Esophagus muscularis mucosa (tissue), 4 donors: ENCODE data around the gene JARID2. TPM values are rescaled to one million over a fixed set of nuclear protein-coding genes. Genes with fewer than 3 reads are reported as not detected.

ENCODE experiments used
- DNase-seq: peaks from one replicate; pipeline ENCODE4 v3.0.0-alpha.2; 2017; ENCODE audit errors: extremely low spot score
- H3K27ac ChIP-seq, 4 donors: fragments of 200-600 bp; sonication (generic); replicated peaks in 1 of 4; 1 replicate in 3 of 4; 2 replicates in 1 of 4; pipeline ENCODE4 v1.5.1; 2016 to 2019; ENCODE audit warnings: mild to moderate bottlenecking in 1 of 4
- H3K27me3 ChIP-seq, 4 donors: fragments of 200-600 bp; sonication (generic); one replicate each; pipeline versions ENCODE4 v1.5.1 to v1.6.0; 2016 to 2019
- H3K36me3 ChIP-seq, 4 donors: fragments of 200-600 bp; sonication (generic); one replicate each; pipeline ENCODE4 v1.5.1; 2016 to 2019
- H3K4me1 ChIP-seq, 4 donors: fragments of 200-600 bp; sonication (generic); one replicate each; pipeline ENCODE4 v1.5.1; 2016 to 2019
- H3K4me3 ChIP-seq, 4 donors: fragments of 200-600 bp; sonication (generic); 1 replicate in 2 of 4; 2 replicates in 2 of 4; pipeline ENCODE4 v1.5.1; 2016 to 2019; ENCODE audit warnings: mild to moderate bottlenecking in 4 of 4, moderate library complexity in 1 of 4
- H3K9me3 ChIP-seq, 4 donors: fragments of 200-600 bp; sonication (generic); 1 replicate in 3 of 4; 2 replicates in 1 of 4; pipeline ENCODE4 v1.5.1; 2016 to 2019
- CTCF ChIP-seq, 3 experiments: fragments of 200-600 bp in 2 of 3; fragments of 450-650 bp in 1 of 3; sonication (generic) in 2 of 3; IDR thresholded peaks; one replicate each; pipeline ENCODE4 v1.5.1; 2017 to 2019; ENCODE audit warnings: antibody characterized with exemption in 3 of 3, mild to moderate bottlenecking in 2 of 3, moderate library complexity in 1 of 3
- EP300 ChIP-seq: sonication (generic); formaldehyde crosslinking; IDR thresholded peaks from one replicate; pipeline ENCODE4 v1.6.1; 2017; ENCODE audit warnings: antibody characterized with exemption
- POLR2A ChIP-seq: fragments of 450-650 bp; IDR thresholded peaks from one replicate; pipeline ENCODE4 v1.6.1; 2017; ENCODE audit warnings: antibody characterized with exemption, moderate library complexity, mild to moderate bottlenecking, low read depth
- POLR2AphosphoS5 ChIP-seq, 2 donors: sonication (generic); formaldehyde crosslinking; IDR thresholded peaks; one replicate each; pipeline ENCODE4 v1.6.1; 2017; ENCODE audit warnings: antibody characterized with exemption in 2 of 2
- WGBS: methylation state at CpG from one replicate; pipeline ENCODE4 v1.1.5; 2018; 5-methylcytosine and 5-hydroxymethylcytosine counted together
- intact Hi-C: fragments of 100-400 bp; cut with DNase I; formaldehyde crosslinking; loops from one replicate; pipeline ENCODE4 v1.15.1; 2023
- total RNA-seq, 4 donors: library from RNA; depleted of rRNA; stranded (reverse); fragments of >200 nt; gene quantifications; one replicate each; pipeline versions ENCODE4 v1.1.0 to v1.2.1, GENCODE V29; 2016

JARID2 gene
- total RNA-seq, 4 donors from 2014 or later: 5.8 to 10.4 (median 8.1) TPM

DNA sequence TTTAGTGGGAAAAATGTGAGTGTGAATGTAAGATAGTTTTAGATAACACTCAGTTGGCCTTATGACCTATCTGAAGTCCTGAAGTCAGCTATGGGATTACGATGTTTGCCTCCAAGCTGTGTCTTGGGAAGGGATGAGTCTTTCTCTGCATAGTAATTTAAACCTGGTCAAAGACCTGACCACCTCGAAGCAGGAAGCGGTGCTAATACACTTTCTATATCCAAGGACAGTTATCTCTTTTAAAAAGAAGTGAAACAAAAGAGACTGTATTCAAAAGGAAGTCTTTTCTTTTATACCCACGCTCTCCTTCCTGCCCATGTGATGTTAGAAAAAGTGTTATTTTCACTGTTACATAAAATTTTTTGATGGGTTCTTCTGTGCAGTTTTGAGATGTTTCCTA lies 94.9 kb downstream of the JARID2 start:
- 53% methylated on average over 4 of the region's 4 CpGs for WGBS

DNA sequence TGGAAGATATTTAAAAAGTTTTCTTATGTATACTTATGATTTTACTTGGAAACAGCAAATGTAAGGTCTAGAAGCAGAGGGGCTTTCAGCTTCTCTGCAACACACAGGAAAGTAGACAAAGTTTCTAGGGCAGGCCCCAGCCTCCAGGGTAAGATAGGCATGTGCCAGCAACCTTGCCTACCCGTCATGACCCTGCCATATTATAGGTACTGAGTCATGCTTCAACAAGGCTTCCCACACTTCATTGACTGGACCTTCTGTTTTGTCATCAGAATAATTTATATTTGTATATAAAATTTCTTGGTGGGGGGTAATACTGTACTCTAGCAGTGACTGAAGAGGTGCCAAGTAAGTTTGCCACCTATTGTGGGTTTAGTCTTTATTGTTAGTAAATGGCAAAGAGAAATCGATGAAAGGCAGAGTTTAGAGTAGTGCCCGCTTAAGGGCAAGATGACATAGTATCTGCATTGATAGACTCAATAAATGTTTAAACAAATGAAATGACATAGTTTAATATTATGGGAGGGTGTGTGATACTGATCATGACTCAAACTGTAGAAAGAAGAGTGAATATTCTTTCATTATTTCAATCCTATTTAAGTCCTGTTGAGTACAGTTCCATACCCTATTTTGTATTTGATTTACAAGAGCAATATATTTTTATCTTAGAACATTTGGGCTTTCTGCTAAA lies 95.6 kb downstream of the JARID2 start:
- Histone ChIP-seq H3K27me3 (no peaks in the 10 kb centered on the region), H3K4me1 (peaks cover 22 to 51% (median 26%) of the 10 kb centered on the region in 4 donors), H3K4me3 (no peak overlapping the region), H3K9me3 (no peaks in the 10 kb centered on the region), H3K36me3 (no peaks in the 10 kb centered on the region), H3K27ac (no peak overlapping the region)
- TF ChIP-seq EP300 (no peak), POLR2AphosphoS5 (IDR thresholded peaks at IDR 0.05) (no peak), POLR2A (no peak), CTCF (IDR thresholded peaks at IDR 0.05) (no peak)
- intact Hi-C loops: no loop called here
- WGBS: 85% methylated on average over 3 of the region's 3 CpGs
- no peak for DNase-seq

More for the DNA sequence above, 94.9 kb downstream of the JARID2 start:
- H3K4me3 ChIP-seq: no peak overlapping the region
- intact Hi-C loops: no loop called here
- no peak for TF ChIP-seq EP300
- H3K4me1 ChIP-seq: peaks cover 22 to 51% (median 26%) of the 10 kb centered on the region in 4 donors
- H3K9me3 ChIP-seq: no peaks in the 10 kb centered on the region
- no peaks in the 10 kb centered on the region for H3K36me3 ChIP-seq
- no peak overlapping the region for H3K27ac ChIP-seq
- DNase-seq: no peak
- no peaks in the 10 kb centered on the region for H3K27me3 ChIP-seq

- Histone ChIP-seq H3K9me3 (no peaks in the 10 kb centered on the region), H3K4me1 (peaks cover 22 to 44% (median 23%) of the 10 kb centered on the region in 4 donors), H3K36me3 (no peaks in the 10 kb centered on the region), H3K27ac (no peak overlapping the region), H3K27me3 (no peaks in the 10 kb centered on the region), H3K4me3 (no peak overlapping the region)
- 92% methylated on average over 3 of the region's 3 CpGs for WGBS
- TF ChIP-seq POLR2A (no peak), CTCF (IDR thresholded peaks at IDR 0.05) (no peak), POLR2AphosphoS5 (IDR thresholded peaks at IDR 0.05) (no peak), EP300 (no peak)
- no peak for DNase-seq
- intact Hi-C loops: no loop called here
These were observed 96.2 kb downstream of the JARID2 start for GRCh38 chr6:15342114-15342513.

GRCh38 chr6:15343490-15344191 lies 97.8 kb downstream of the JARID2 start:
- no peak for DNase-seq
- Histone ChIP-seq H3K9me3 (no peaks in the 10 kb centered on the region), H3K36me3 (no peaks in the 10 kb centered on the region), H3K4me1 (peaks cover 10 to 32% (median 22%) of the 10 kb centered on the region in 4 donors), H3K4me3 (no peak overlapping the region), H3K27ac (no peak overlapping the region), H3K27me3 (no peaks in the 10 kb centered on the region)
- intact Hi-C loops: no loop called here
- WGBS: 79% methylated on average over 8 of the region's 8 CpGs
- TF ChIP-seq CTCF (IDR thresholded peaks at IDR 0.05) (no peak), POLR2AphosphoS5 (IDR thresholded peaks at IDR 0.05) (no peak), EP300 (no peak), POLR2A (no peak)

- intact Hi-C loops: no loop called here
- H3K36me3 ChIP-seq: no peaks in the 10 kb centered on the region
- WGBS: 60% methylated on average over 3 of the region's 3 CpGs
- peaks cover 10 to 31% (median 22%) of the 10 kb centered on the region in 4 donors for H3K4me1 ChIP-seq
- no peaks in the 10 kb centered on the region for H3K27me3 ChIP-seq
- no peaks in the 10 kb centered on the region for H3K9me3 ChIP-seq
- TF ChIP-seq EP300 (no peak), POLR2AphosphoS5 (IDR thresholded peaks at IDR 0.05) (no peak), CTCF (IDR thresholded peaks at IDR 0.05) (no peak), POLR2A (no peak)
- H3K4me3 ChIP-seq: no peak overlapping the region
- no peak for DNase-seq
- no peak overlapping the region for H3K27ac ChIP-seq
These were observed 98.3 kb downstream of the JARID2 start for GRCh38 chr6:15344192-15344519.
